H9 (cell line): ENCODE data around the gene FXN. TPM values are rescaled to one million over a fixed set of nuclear protein-coding genes. Genes with fewer than 3 reads are reported as not detected.

Source experiments
- DNase-seq: peaks from one replicate; pipeline ENCODE4 v3.0.0-alpha.2; 2017
- H2AFZ ChIP-seq: one replicate; pipeline ENCODE4 v1.6.1; 2013; ENCODE audit warnings: mild to moderate bottlenecking, low read length, control low read depth, moderate library complexity
- H2AK5ac ChIP-seq: 2 replicates; pipeline ENCODE4 v1.6.1; 2013; ENCODE audit warnings: low read length, control low read depth, mixed read lengths; ENCODE audit not compliant: insufficient read length
- H2BK120ac ChIP-seq: one replicate; pipeline ENCODE4 v1.6.1; 2013; ENCODE audit warnings: low read depth, mild to moderate bottlenecking, low read length, control low read depth, inconsistent platforms; ENCODE audit not compliant: poor library complexity, severe bottlenecking
- H2BK12ac ChIP-seq: 2 replicates; pipeline ENCODE4 v1.6.1; 2013; ENCODE audit warnings: low read length, control low read depth, mixed read lengths, low read depth; ENCODE audit not compliant: insufficient read length
- H2BK15ac ChIP-seq: 2 replicates; pipeline ENCODE4 v1.6.1; 2013; ENCODE audit warnings: low read depth, low read length, control low read depth
- H2BK20ac ChIP-seq: one replicate; pipeline ENCODE4 v1.6.1; 2013; ENCODE audit warnings: low read depth, mild to moderate bottlenecking, low read length, control low read depth, inconsistent platforms; ENCODE audit not compliant: poor library complexity, severe bottlenecking
- H2BK5ac ChIP-seq: 2 replicates; pipeline ENCODE4 v1.6.1; 2013; ENCODE audit warnings: low read length, control low read depth, mixed read lengths; ENCODE audit not compliant: insufficient read length
- H3K14ac ChIP-seq: 2 replicates; pipeline ENCODE4 v1.6.1; 2013; ENCODE audit warnings: low read length, control low read depth; ENCODE audit not compliant: insufficient read depth
- H3K18ac ChIP-seq: 2 replicates; pipeline ENCODE4 v1.6.1; 2013; ENCODE audit warnings: low read depth, mild to moderate bottlenecking, mixed read lengths, low read length, control low read depth; ENCODE audit not compliant: insufficient read length
- H3K23ac ChIP-seq: 2 replicates; pipeline ENCODE4 v1.6.1; 2013; ENCODE audit warnings: low read length, control low read depth, mixed read lengths, low read depth; ENCODE audit not compliant: insufficient read length
- H3K23me2 ChIP-seq: 2 replicates; pipeline ENCODE4 v1.6.1; 2013; ENCODE audit warnings: low read depth, mild to moderate bottlenecking, mixed read lengths, low read length, control low read depth; ENCODE audit not compliant: insufficient read length, poor library complexity, severe bottlenecking
- H3K27ac ChIP-seq: 2 replicates; pipeline ENCODE4 v1.5.1; 2013; ENCODE audit warnings: low read length, control low read depth, mixed read lengths, low read depth; ENCODE audit not compliant: insufficient read length
- H3K27me3 ChIP-seq: 2 replicates; pipeline ENCODE4 v1.6.1; 2013; ENCODE audit warnings: low read length, control low read depth, inconsistent platforms; ENCODE audit not compliant: insufficient read depth
- H3K4ac ChIP-seq: 2 replicates; pipeline ENCODE4 v1.6.1; 2013; ENCODE audit warnings: low read depth, mild to moderate bottlenecking, control low read depth, inconsistent platforms, low read length, moderate library complexity
- H3K4me1 ChIP-seq: 2 replicates; pipeline ENCODE4 v1.6.1; 2013; ENCODE audit warnings: low read length, control low read depth, inconsistent platforms; ENCODE audit not compliant: insufficient read depth
- H3K4me2 ChIP-seq: 2 replicates; pipeline ENCODE4 v1.6.1; 2013; ENCODE audit warnings: low read length, control low read depth, mixed read lengths; ENCODE audit not compliant: insufficient read length, insufficient read depth
- H3K56ac ChIP-seq: 2 replicates; pipeline ENCODE4 v1.6.1; 2013; ENCODE audit warnings: low read depth, mild to moderate bottlenecking, mixed read lengths, low read length, control low read depth; ENCODE audit not compliant: insufficient read length
- H3K79me1 ChIP-seq: 2 replicates; pipeline ENCODE4 v1.6.1; 2013; ENCODE audit warnings: low read depth, mild to moderate bottlenecking, moderate library complexity, low read length, control low read depth, inconsistent platforms; ENCODE audit not compliant: insufficient read depth, poor library complexity, severe bottlenecking
- H3K79me2 ChIP-seq: 2 replicates; pipeline ENCODE4 v1.6.1; 2013; ENCODE audit warnings: low read length, control low read depth, inconsistent platforms; ENCODE audit not compliant: insufficient read depth
- H3K9ac ChIP-seq: 2 replicates; pipeline ENCODE4 v1.6.1; 2013; ENCODE audit warnings: low read length, control low read depth, mixed read lengths; ENCODE audit not compliant: insufficient read length; ENCODE audit errors: extremely low read depth
- H3K9me3 ChIP-seq: one replicate; pipeline ENCODE4 v1.6.1; 2013; ENCODE audit warnings: low read depth, low read length, inconsistent platforms; ENCODE audit not compliant: control insufficient read depth
- H3T11ph ChIP-seq: one replicate; pipeline ENCODE4 v1.6.1; 2013; ENCODE audit warnings: mild to moderate bottlenecking, low read length, control low read depth, inconsistent platforms
- H4K20me1 ChIP-seq: one replicate; pipeline ENCODE4 v1.6.1; 2013; ENCODE audit not compliant: control insufficient read depth, insufficient read length, insufficient read depth
- H4K5ac ChIP-seq: 2 replicates; pipeline ENCODE4 v1.6.1; 2013; ENCODE audit warnings: low read depth, mild to moderate bottlenecking, mixed read lengths, low read length, control low read depth; ENCODE audit not compliant: insufficient read length
- H4K8ac ChIP-seq: replicated peaks from 2 replicates; pipeline ENCODE4 v1.6.1; 2013; ENCODE audit warnings: low read length, control low read depth, mixed read lengths, low read depth; ENCODE audit not compliant: insufficient read length
- H4K91ac ChIP-seq: 2 replicates; pipeline ENCODE4 v1.6.1; 2013; ENCODE audit warnings: low read depth, mild to moderate bottlenecking, moderate library complexity, mixed read lengths, low read length, control low read depth; ENCODE audit not compliant: insufficient read length
- H3K27ac Mint-ChIP-seq, 3 experiments: 2 replicates in 2 of 3; 3 replicates in 1 of 3; pipeline ENCODE4 v1.8.0; 2020 to 2021; ENCODE audit warnings: mixed read lengths in 3 of 3, mild to moderate bottlenecking in 1 of 3, moderate library complexity in 1 of 3
- H3K27me3 Mint-ChIP-seq: 2 replicates; pipeline ENCODE4 v1.8.0; 2021; ENCODE audit warnings: low read depth, mild to moderate bottlenecking, moderate library complexity, mixed read lengths
- H3K36me3 Mint-ChIP-seq, 3 experiments: 2 replicates in 2 of 3; 3 replicates in 1 of 3; pipeline ENCODE4 v1.8.0; 2020 to 2021; ENCODE audit warnings: low read depth in 3 of 3, mixed read lengths in 3 of 3; ENCODE audit not compliant: insufficient read depth in 1 of 3
- H3K4me1 Mint-ChIP-seq, 2 experiments: 2 replicates each; pipeline ENCODE4 v1.8.0; 2020; ENCODE audit warnings: mixed read lengths in 2 of 2
- H3K4me3 Mint-ChIP-seq, 2 experiments: 2 replicates in 1 of 2; 3 replicates in 1 of 2; pipeline ENCODE4 v1.8.0; 2020 to 2021; ENCODE audit warnings: mild to moderate bottlenecking in 2 of 2, mixed read lengths in 2 of 2, moderate library complexity in 1 of 2
- H3K9me3 Mint-ChIP-seq, 2 experiments: 2 replicates in 1 of 2; 3 replicates in 1 of 2; pipeline ENCODE4 v1.8.0; 2020; ENCODE audit warnings: mild to moderate bottlenecking in 2 of 2, mixed read lengths in 2 of 2, moderate library complexity in 1 of 2
- CTCF ChIP-seq: fragments of 200-600 bp; sonication (generic); conservative IDR thresholded peaks from 3 replicates; pipeline ENCODE4 v1.8.0; 2021; ENCODE audit warnings: antibody characterized with exemption, mild to moderate bottlenecking
- WGBS: extraction: QIAGEN DNeasy Blood & Tissue Kit; methylation state at CpG from one replicate; pipeline ENCODE4 v1.1.7; 2013; ENCODE audit warnings: missing lambda C conversion rate, low lambda C conversion rate, mixed read lengths; ENCODE audit not compliant: insufficient read length; ENCODE audit errors: extremely low coverage; 5-methylcytosine and 5-hydroxymethylcytosine counted together
- total RNA-seq: library from RNA; stranded (reverse); gene quantifications from 2 replicates; pipeline ENCODE4 v1.2.1, GENCODE V29; 2021

The FXN gene
- total RNA-seq, 1 experiment from 2014 or later: 34.4 TPM

DNA sequence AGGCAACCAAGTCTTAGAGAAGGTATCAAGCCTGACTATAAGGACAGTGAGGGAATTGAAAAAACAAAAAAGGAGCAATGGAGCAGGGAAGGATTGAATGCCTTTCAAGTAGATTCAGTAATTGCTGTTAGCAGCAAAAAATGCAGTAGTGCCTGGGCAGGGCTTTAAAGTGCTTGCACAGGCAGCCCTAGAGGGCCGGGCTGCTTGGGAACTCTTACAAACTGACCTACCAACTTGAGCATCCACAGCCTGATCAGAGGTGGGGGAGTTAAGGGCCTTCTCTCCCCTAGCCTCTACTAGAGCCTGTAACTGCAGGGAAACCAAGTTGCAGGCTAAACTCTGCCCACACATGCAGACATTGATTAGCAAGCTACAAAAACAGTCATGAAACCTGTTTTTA lies 19.4 kb downstream of the FXN start:
- H3K9me3 ChIP-seq: no peaks in the 10 kb centered on the region
- Mint-ChIP-seq H3K4me1 (no peaks in the 10 kb centered on the region), H3K9me3 (no peaks in the 10 kb centered on the region), H3K27me3 (no peaks in the 10 kb centered on the region), H3K4me3 (no peak overlapping the region; a peak in 1 of 5 replicates), H3K36me3 (peaks cover 22 to 46% (median 41%) of the 10 kb centered on the region in 3 experiments), H3K27ac (peak overlapping the region in 1 of 3 experiments; percentile 19; a peak in 2 of 7 replicates)
- H3K23ac ChIP-seq: no peak overlapping the region
- no peak overlapping the region for H3K27ac ChIP-seq
- H3K4me2 ChIP-seq: no peak overlapping the region
- no CpG with 5 or more reads among the region's 1 CpG for WGBS
- H3K9ac ChIP-seq: no peak overlapping the region
- no peaks in the 10 kb centered on the region for H3K79me1 ChIP-seq
- no peak overlapping the region for H2BK15ac ChIP-seq
- no peak overlapping the region for H3K14ac ChIP-seq
- no peak overlapping the region for H2BK5ac ChIP-seq
- H4K5ac ChIP-seq: no peak overlapping the region
- no peak overlapping the region for H2BK12ac ChIP-seq
- no peak overlapping the region for H3T11ph ChIP-seq
- no peak overlapping the region for H2AK5ac ChIP-seq
- H2AFZ ChIP-seq: no peak overlapping the region
- no peak overlapping the region for H2BK120ac ChIP-seq
- no peaks in the 10 kb centered on the region for H3K23me2 ChIP-seq
- no peak overlapping the region for H3K18ac ChIP-seq
- H3K56ac ChIP-seq: no peak overlapping the region
- no peak overlapping the region for H3K4ac ChIP-seq
- no peaks in the 10 kb centered on the region for H3K4me1 ChIP-seq
- H2BK20ac ChIP-seq: no peak overlapping the region
- H3K27me3 ChIP-seq: no peaks in the 10 kb centered on the region
- no peak for DNase-seq
- no peak overlapping the region for H4K91ac ChIP-seq
- TF ChIP-seq CTCF: no peak
- H4K20me1 ChIP-seq: no peaks in the 10 kb centered on the region
- no peaks in the 10 kb centered on the region for H3K79me2 ChIP-seq
- H4K8ac ChIP-seq: no peak overlapping the region
